Keratinocyte (primary cell): ENCODE measurements around the gene TOM1L2. TPM values are rescaled to one million over a fixed set of nuclear protein-coding genes. Genes with fewer than 3 reads are reported as not detected.

Experiments
- DNase-seq: peaks from one replicate; pipeline ENCODE4 v3.0.0-alpha.2; 2011; ENCODE audit warnings: low read depth, missing footprints, low spot score
- FAIRE-seq: peaks from 2 replicates; lab custom pipeline; 2011; peaks lifted over from hg19 to GRCh38; lab: Jason Lieb, UNC
- H2AFZ ChIP-seq: 2 replicates; pipeline ENCODE4 v1.6.0; 2012; ENCODE audit warnings: low read length, control low read depth, inconsistent platforms; ENCODE audit not compliant: control insufficient read depth
- H3K27ac ChIP-seq: 2 replicates; pipeline ENCODE4 v1.5.1; 2011; ENCODE audit warnings: low read length; ENCODE audit not compliant: control insufficient read depth, insufficient read depth
- H3K27me3 ChIP-seq: 3 replicates; pipeline ENCODE4 v1.6.0; 2011; ENCODE audit warnings: low read length; ENCODE audit not compliant: control insufficient read depth, insufficient read depth; ENCODE audit errors: extremely low read depth
- H3K36me3 ChIP-seq, 2 experiments: 2 replicates in 1 of 2; 3 replicates in 1 of 2; pipeline ENCODE4 v1.5.1; 2011; ENCODE audit warnings: low read length in 2 of 2, mild to moderate bottlenecking in 1 of 2; ENCODE audit not compliant: control insufficient read depth in 2 of 2, insufficient read depth in 2 of 2; ENCODE audit errors: extremely low read depth in 1 of 2
- H3K4me1 ChIP-seq: 3 replicates; pipeline ENCODE4 v1.5.1; 2011; ENCODE audit warnings: low read length; ENCODE audit not compliant: control insufficient read depth, insufficient read depth; ENCODE audit errors: extremely low read depth
- H3K4me2 ChIP-seq: 3 replicates; pipeline ENCODE4 v1.6.0; 2011; ENCODE audit warnings: low read depth, low read length; ENCODE audit not compliant: control insufficient read depth, insufficient read depth; ENCODE audit errors: extremely low read depth
- H3K4me3 ChIP-seq, 3 experiments: fragments of 200-600 bp in 1 of 3; sonication (generic) in 1 of 3; 2 replicates in 2 of 3; 3 replicates in 1 of 3; pipeline ENCODE4 v1.5.1; 2011 to 2016; ENCODE audit warnings: low read length in 3 of 3, mild to moderate bottlenecking in 3 of 3, control low read depth in 2 of 3, inconsistent platforms in 1 of 3, low read depth in 1 of 3, mixed read lengths in 1 of 3, mixed run types in 1 of 3, moderate library complexity in 1 of 3; ENCODE audit not compliant: control insufficient read depth in 2 of 3, insufficient read depth in 2 of 3; ENCODE audit errors: extremely low read depth in 1 of 3
- H3K79me2 ChIP-seq: 2 replicates; pipeline ENCODE4 v1.6.0; 2012; ENCODE audit warnings: low read length; ENCODE audit not compliant: control insufficient read depth, insufficient read depth
- H3K9ac ChIP-seq: 3 replicates; pipeline ENCODE4 v1.6.0; 2011; ENCODE audit warnings: low read length; ENCODE audit not compliant: control insufficient read depth, insufficient read depth; ENCODE audit errors: extremely low read depth
- H3K9me1 ChIP-seq: 3 replicates; pipeline ENCODE4 v1.6.0; 2011; ENCODE audit warnings: low read length; ENCODE audit not compliant: control insufficient read depth, insufficient read depth; ENCODE audit errors: extremely low read depth
- H3K9me3 ChIP-seq: 2 replicates; pipeline ENCODE4 v1.5.1; 2012; ENCODE audit warnings: low read depth, low read length; ENCODE audit not compliant: control insufficient read depth
- H4K20me1 ChIP-seq: 3 replicates; pipeline ENCODE4 v1.6.0; 2011; ENCODE audit warnings: low read length; ENCODE audit not compliant: control insufficient read depth, insufficient read depth; ENCODE audit errors: extremely low read depth
- EZH2 ChIP-seq: IDR thresholded peaks from one replicate; pipeline ENCODE4 v1.6.1; 2012; ENCODE audit warnings: inconsistent platforms, mild to moderate bottlenecking, low read length, moderate library complexity
- dilution Hi-C: fragments of 300-500 bp; cut with MboI; formaldehyde crosslinking; loops from one replicate; pipeline ENCODE4 v1.7.0; 2020; ENCODE audit warnings: low sequenced_read_pairs; ENCODE audit not compliant: extremely low pct_ligation_motif_present
- polyA plus RNA-seq, 5 experiments: library from polyadenylated mRNA; depleted of rRNA in 3 of 5; stranded (reverse) in 3 of 5; stranded (forward) in 1 of 5; unstranded in 1 of 5; fragments of >200 nt; gene quantifications; 1 replicate in 1 of 5; 2 replicates in 3 of 5; 3 replicates in 1 of 5; pipeline versions ENCODE4 v1.2.1 to v1.2.3, GENCODE V29; 2011 to 2012; ENCODE audit warnings: missing spikeins in 2 of 5, low read depth in 1 of 5, low replicate concordance in 1 of 5
- TF ChIP-seq, protein P1 (sequence below), 3 experiments: IDR thresholded peaks in 1 of 3; conservative IDR thresholded peaks in 1 of 3; optimal IDR thresholded peaks in 1 of 3; 2 replicates in 2 of 3; 3 replicates in 1 of 3; pipeline versions ENCODE3 to v1.5.1; 2011; ENCODE audit warnings: low read length in 3 of 3, mild to moderate bottlenecking in 3 of 3, moderate library complexity in 2 of 3, control low read depth in 1 of 3, inconsistent platforms in 1 of 3; ENCODE audit not compliant: insufficient read depth in 2 of 3; ENCODE audit errors: extremely low read depth in 1 of 3

TOM1L2 gene
- polyA plus RNA-seq, 1 donor (not counting 4 experiments of a cell fraction or from before 2014, with no cell fraction given): 36.3 TPM

DNA sequence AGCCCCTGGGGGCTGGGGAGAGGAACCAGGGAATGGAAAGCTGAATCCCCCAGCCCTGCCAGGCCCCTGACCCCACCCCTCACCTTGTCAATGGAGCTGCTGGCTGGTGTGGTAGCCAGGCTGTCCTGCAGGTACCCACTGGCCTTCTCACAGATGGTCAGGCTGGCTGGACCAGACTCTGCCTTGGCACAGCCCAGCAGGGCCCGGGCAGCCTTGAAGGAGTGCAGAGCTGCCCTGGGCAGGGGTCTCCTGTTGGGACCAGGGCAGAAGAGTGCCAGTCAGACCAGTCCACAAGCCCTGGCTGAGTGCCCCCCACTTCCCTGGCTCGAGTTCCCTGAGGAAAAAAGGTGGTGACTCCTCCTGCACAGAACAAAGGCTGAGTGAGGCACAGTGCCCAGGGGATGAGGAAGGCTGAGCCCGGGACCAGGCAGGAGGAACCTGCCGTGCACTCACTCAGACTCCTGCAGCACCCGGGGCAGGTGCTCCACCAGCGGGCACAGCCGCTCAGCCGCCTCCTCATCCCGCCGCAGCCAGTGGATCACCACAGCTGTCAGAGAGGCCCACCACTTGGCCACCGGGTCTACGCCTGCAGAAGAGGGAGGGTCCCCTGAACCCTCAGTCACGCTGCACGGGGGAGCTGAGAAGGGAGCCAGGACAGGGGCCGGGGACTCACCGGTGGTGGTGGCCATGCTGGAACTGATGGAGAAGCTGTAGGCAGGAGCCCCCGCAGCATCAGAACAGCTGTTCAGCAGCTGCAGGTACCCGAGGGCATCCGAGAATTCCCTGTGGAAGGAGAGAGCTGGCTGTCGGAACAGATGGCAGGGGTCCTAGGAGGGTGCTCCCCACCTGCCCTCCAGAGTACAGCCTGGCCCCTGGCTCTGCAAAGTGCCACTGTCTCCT lies 157.8 kb downstream of the TOM1L2 start:
- Histone ChIP-seq H2AFZ (no peak overlapping the region), H3K4me1 (peaks cover 5% of the 10 kb centered on the region), H3K36me3 (peaks cover 49 to 53% of the 10 kb centered on the region in 2 experiments), H3K27me3 (no peaks in the 10 kb centered on the region), H3K4me3 (no peak overlapping the region), H3K9me3 (no peaks in the 10 kb centered on the region), H3K27ac (no peak overlapping the region), H3K9ac (no peak overlapping the region), H3K9me1 (no peaks in the 10 kb centered on the region), H4K20me1 (peaks cover 20% of the 10 kb centered on the region), H3K4me2 (no peak overlapping the region), H3K79me2 (peaks cover 8% of the 10 kb centered on the region)
- no peak for TF ChIP-seq EZH2
- TF ChIP-seq, protein P1, sequence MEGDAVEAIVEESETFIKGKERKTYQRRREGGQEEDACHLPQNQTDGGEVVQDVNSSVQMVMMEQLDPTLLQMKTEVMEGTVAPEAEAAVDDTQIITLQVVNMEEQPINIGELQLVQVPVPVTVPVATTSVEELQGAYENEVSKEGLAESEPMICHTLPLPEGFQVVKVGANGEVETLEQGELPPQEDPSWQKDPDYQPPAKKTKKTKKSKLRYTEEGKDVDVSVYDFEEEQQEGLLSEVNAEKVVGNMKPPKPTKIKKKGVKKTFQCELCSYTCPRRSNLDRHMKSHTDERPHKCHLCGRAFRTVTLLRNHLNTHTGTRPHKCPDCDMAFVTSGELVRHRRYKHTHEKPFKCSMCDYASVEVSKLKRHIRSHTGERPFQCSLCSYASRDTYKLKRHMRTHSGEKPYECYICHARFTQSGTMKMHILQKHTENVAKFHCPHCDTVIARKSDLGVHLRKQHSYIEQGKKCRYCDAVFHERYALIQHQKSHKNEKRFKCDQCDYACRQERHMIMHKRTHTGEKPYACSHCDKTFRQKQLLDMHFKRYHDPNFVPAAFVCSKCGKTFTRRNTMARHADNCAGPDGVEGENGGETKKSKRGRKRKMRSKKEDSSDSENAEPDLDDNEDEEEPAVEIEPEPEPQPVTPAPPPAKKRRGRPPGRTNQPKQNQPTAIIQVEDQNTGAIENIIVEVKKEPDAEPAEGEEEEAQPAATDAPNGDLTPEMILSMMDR (optimal IDR thresholded peaks at IDR 0.05 in 1 of 3, IDR thresholded peaks at IDR 0.05 in 1 of 3, conservative IDR thresholded peaks at IDR 0.05 in 1 of 3; ENCODE audit: extremely low read depth in 1 of 3, insufficient read depth in 2 of 3, low read length in 3 of 3): no peak
- FAIRE-seq (no peak), DNase-seq (no peak)
- dilution Hi-C loops: no loop called here

DNA sequence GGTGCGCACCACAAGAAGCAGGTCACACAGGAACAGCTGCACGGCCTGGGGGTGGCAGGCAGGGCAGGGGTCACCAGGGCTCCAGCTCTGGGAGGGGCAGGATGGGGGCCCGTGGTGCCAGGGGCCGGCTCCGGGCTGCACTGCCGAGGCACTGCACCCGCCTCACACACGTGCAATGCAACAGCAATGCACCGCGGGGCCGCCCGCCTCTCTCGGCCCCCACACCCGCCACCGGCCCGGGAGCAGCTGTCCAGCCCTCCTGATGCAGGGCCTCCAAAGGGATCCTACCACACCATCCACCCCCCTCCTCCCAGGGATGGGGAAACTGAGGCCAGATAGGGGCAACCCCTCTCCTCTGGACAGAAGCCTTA lies 158.5 kb downstream of the TOM1L2 start:
- Histone ChIP-seq H3K9me1 (no peaks in the 10 kb centered on the region), H2AFZ (no peak overlapping the region), H3K27me3 (no peaks in the 10 kb centered on the region), H3K4me2 (no peak overlapping the region), H4K20me1 (peaks cover 22% of the 10 kb centered on the region), H3K36me3 (peaks cover 43 to 46% of the 10 kb centered on the region in 2 experiments), H3K79me2 (peaks cover 6% of the 10 kb centered on the region), H3K4me3 (no peak overlapping the region), H3K4me1 (peaks cover 5% of the 10 kb centered on the region), H3K9ac (no peak overlapping the region), H3K9me3 (no peaks in the 10 kb centered on the region), H3K27ac (no peak overlapping the region)
- FAIRE-seq (no peak), DNase-seq (no peak)
- TF ChIP-seq, protein P1 (optimal IDR thresholded peaks at IDR 0.05 in 1 of 3, IDR thresholded peaks at IDR 0.05 in 1 of 3, conservative IDR thresholded peaks at IDR 0.05 in 1 of 3; ENCODE audit: extremely low read depth in 1 of 3, insufficient read depth in 2 of 3, low read length in 3 of 3): no peak
- no peak for TF ChIP-seq EZH2
- dilution Hi-C loops: no loop called here
